Measurements from ENCODE around the gene FREM2.

GRCh38 chr13:38781539-38781938, 94.7 kb downstream of the FREM2 start:
- no peak for TF ChIP-seq CTCF (IDR thresholded peaks at IDR 0.05)
- no peak for TF ChIP-seq EP300 (IDR thresholded peaks at IDR 0.05)
